Transverse colon (tissue), 4 donors: ENCODE data around the gene FNDC5. TPM values are rescaled to one million over a fixed set of nuclear protein-coding genes. Genes with fewer than 3 reads are reported as not detected.

Experiments used
- DNase-seq: peaks from one replicate; pipeline ENCODE4 v3.0.0-alpha.2; 2019
- H3K27ac ChIP-seq, 4 donors: fragments of 200-600 bp; sonication (generic); 2 replicates each; pipeline ENCODE4 v1.5.1; 2016 to 2018; ENCODE audit warnings: inconsistent platforms in 4 of 4
- H3K27me3 ChIP-seq: fragments of 200-600 bp; sonication (generic); 2 replicates; pipeline ENCODE4 v1.5.1; 2017; ENCODE audit warnings: inconsistent platforms
- H3K36me3 ChIP-seq, 4 donors: fragments of 200-600 bp; sonication (generic); 2 replicates each; pipeline ENCODE4 v1.5.1; 2017 to 2019; ENCODE audit warnings: inconsistent platforms in 4 of 4
- H3K4me1 ChIP-seq, 4 donors: fragments of 200-600 bp; sonication (generic); 2 replicates each; pipeline ENCODE4 v1.5.1; 2017 to 2020; ENCODE audit warnings: inconsistent platforms in 4 of 4
- H3K4me3 ChIP-seq, 4 donors: fragments of 200-600 bp; sonication (generic); 1 replicate in 1 of 4; 2 replicates in 3 of 4; pipeline versions ENCODE4 v1.5.1 to v1.6.1; 2017 to 2019; ENCODE audit warnings: inconsistent platforms in 4 of 4
- H3K9me3 ChIP-seq, 2 donors: fragments of 200-600 bp; sonication (generic); 2 replicates each; pipeline ENCODE4 v1.5.1; 2017 to 2019; ENCODE audit warnings: inconsistent platforms in 2 of 2
- CTCF ChIP-seq, 5 experiments: fragments of 200-600 bp in 3 of 5; fragments of 450-650 bp in 2 of 5; sonication (generic) in 3 of 5; IDR thresholded peaks; 1 replicate in 2 of 5; 2 replicates in 3 of 5; pipeline ENCODE4 v1.5.1; 2016 to 2017; ENCODE audit warnings: antibody characterized with exemption in 5 of 5, inconsistent platforms in 3 of 5, mild to moderate bottlenecking in 2 of 5, moderate library complexity in 1 of 5
- EP300 ChIP-seq: sonication (generic); formaldehyde crosslinking; IDR thresholded peaks from one replicate; pipeline ENCODE4 v1.6.1; 2017; ENCODE audit warnings: antibody characterized with exemption, low read depth
- POLR2A ChIP-seq: fragments of 450-650 bp; IDR thresholded peaks from one replicate; pipeline ENCODE4 v1.6.1; 2016; ENCODE audit warnings: antibody characterized with exemption, mild to moderate bottlenecking, moderate library complexity
- POLR2AphosphoS5 ChIP-seq, 3 donors: sonication (generic); formaldehyde crosslinking; IDR thresholded peaks; one replicate each; pipeline ENCODE4 v1.6.1; 2016; ENCODE audit warnings: antibody characterized with exemption in 3 of 3
- WGBS, 2 donors: methylation state at CpG; one replicate each; pipeline ENCODE4 v1.1.5; 2018; ENCODE audit warnings: low coverage in 1 of 2; 5-methylcytosine and 5-hydroxymethylcytosine counted together
- in situ Hi-C, 4 donors: fragments of 200-750 bp; cut with MboI; loops; one replicate each; pipeline versions ENCODE4 v1.15.0 to v1.15.1; 2017; ENCODE audit warnings: low sequenced_read_pairs in 3 of 4, low pct_ligation_motif_present in 1 of 4, low pct_unique_long_range_greater_than_20kb in 1 of 4
- intact Hi-C: fragments of 100-400 bp; cut with DNase I; formaldehyde crosslinking; loops from one replicate; pipeline ENCODE4 v1.15.1; 2023; ENCODE audit warnings: low total_unique reads
- total RNA-seq, 4 donors: library from RNA; depleted of rRNA; stranded (reverse); fragments of >200 nt; gene quantifications; one replicate each; pipeline ENCODE4 v1.1.0, GENCODE V29; 2016

Gene FNDC5
- total RNA-seq, 4 donors from 2014 or later, result 0.32 to 0.55 TPM; not detected in 2

GRCh38 chr1:32884032-32884372 is 13.3 kb upstream of the FNDC5 start:
- H3K36me3 ChIP-seq, result no peaks in the 10 kb centered on the region
- intact Hi-C loops (no loop called here), in situ Hi-C loops (no loop called here)
- peaks cover 0 to 12% (median 6%) of the 10 kb centered on the region in 4 donors for H3K4me1 ChIP-seq
- TF ChIP-seq POLR2AphosphoS5 (IDR thresholded peaks at IDR 0.05) (no peak), CTCF (IDR thresholded peaks at IDR 0.05) (no peak), EP300 (no peak), POLR2A (no peak)
- H3K27me3 ChIP-seq, result peaks cover 53% of the 10 kb centered on the region
- no peak overlapping the region for H3K4me3 ChIP-seq
- no peak for DNase-seq
- H3K9me3 ChIP-seq, result no peaks in the 10 kb centered on the region
- 57% methylated on average over 4 of the region's 4 CpGs; no CpG with 5 or more reads in 1 of the 2 donors for WGBS, 2 donors
- H3K27ac ChIP-seq, result no peak overlapping the region

DNA sequence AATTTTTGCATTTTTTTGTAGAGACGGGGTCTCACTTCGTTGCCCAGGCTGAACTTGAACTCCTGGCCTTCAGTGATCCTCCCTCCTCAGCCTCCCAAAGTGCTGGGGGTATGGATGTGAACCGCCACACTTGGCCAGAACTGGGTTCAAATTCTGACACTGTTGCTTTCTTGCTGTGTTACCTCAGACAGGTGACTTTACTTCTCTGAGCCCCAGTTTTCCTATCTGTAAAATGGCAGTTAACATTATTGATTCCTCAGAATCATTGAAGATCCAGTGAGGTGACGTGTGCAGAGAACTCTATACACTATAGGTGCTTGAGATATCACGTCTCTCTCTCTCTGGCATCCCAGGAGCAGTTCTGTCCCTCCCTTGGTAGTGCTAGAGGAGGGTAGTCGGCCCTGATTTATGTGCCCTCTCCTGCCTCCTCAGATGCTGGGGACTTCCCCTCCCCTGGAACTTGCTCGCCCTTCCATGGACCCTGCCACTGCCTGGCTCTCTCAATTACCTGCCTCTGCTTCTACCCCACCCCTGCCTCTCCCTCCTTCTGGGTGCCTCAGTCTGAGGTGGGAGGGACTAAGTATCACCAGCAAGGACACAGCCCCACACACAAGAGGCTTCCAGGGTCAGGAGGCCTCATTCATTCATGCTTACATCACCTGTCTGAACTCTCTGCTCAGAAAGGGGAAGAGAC is 12.8 kb upstream of the FNDC5 start:
- no peaks in the 10 kb centered on the region for H3K9me3 ChIP-seq
- in situ Hi-C loops, result no loop called here
- peaks cover 53% of the 10 kb centered on the region for H3K27me3 ChIP-seq
- H3K4me1 ChIP-seq, result peaks cover 0 to 12% (median 6%) of the 10 kb centered on the region in 4 donors
- 68 to 96% methylated on average over 3 to 7 of the region's 7 CpGs for WGBS, 2 donors
- H3K27ac ChIP-seq, result no peak overlapping the region
- intact Hi-C loops, result no loop called here
- no peak for TF ChIP-seq CTCF (IDR thresholded peaks at IDR 0.05)
- TF ChIP-seq POLR2AphosphoS5 (IDR thresholded peaks at IDR 0.05), result no peak
- no peak for TF ChIP-seq EP300
- TF ChIP-seq POLR2A, result no peak
- no peak for DNase-seq
- no peak overlapping the region for H3K4me3 ChIP-seq
- no peaks in the 10 kb centered on the region for H3K36me3 ChIP-seq

DNA sequence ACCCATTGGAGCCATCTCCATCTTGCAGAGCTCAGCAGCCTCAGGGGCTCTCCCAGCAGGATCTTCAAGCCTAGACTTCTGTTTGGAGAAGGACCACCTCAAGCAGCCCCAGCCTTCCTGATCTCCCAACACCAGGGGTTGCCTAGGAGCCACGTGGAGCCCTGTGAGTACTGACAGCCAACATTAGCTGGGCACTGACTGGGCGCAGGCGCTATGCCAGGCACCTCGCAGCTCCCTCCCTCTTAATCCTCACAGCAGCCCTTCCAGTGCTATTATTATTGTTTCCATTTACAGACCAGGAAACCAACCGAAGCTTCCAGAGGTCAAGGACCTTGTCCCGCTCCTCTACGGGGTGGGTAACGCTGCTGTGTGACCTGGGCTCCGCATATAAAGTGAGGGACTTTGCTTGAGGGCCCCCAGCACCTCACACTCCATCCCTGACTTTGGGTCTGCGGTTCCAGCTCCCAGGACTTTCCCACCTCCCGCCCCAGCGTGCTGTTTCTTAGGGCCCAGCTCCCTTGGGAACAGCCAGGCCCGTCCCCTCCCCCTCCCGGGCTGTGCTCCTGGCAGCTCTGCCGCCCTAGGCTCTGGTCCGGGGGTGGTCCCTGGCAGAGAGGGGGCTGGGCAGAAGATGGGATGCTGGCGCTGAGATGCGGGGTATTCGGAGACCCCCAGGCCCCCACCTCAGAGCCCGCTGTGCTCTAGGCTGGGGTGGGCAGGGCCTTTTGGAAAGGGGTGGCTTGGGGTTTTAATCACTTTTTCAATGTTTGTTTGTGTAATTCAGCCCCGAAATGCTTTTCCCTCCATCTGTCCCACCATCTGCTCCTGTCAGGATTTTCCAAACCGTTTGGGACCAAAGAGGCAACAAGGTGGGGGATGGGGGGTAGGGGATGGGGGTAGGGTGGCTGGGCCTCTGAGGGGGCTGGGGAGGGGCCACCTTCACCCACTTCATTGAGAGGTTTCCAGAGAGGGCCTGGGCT is 11.4 kb upstream of the FNDC5 start:
- H3K4me1 ChIP-seq, result peaks cover 0 to 12% (median 8%) of the 10 kb centered on the region in 4 donors
- H3K4me3 ChIP-seq, result no peak overlapping the region
- TF ChIP-seq CTCF (IDR thresholded peaks at IDR 0.05) (no peak), POLR2AphosphoS5 (IDR thresholded peaks at IDR 0.05) (no peak), EP300 (no peak), POLR2A (no peak)
- in situ Hi-C loops (no loop called here), intact Hi-C loops (no loop called here)
- no peaks in the 10 kb centered on the region for H3K36me3 ChIP-seq
- 27 to 54% methylated on average over 2 to 21 of the region's 22 CpGs for WGBS, 2 donors
- no peaks in the 10 kb centered on the region for H3K9me3 ChIP-seq
- peaks cover 41% of the 10 kb centered on the region for H3K27me3 ChIP-seq
- H3K27ac ChIP-seq, result no peak overlapping the region
- no peak for DNase-seq

DNA sequence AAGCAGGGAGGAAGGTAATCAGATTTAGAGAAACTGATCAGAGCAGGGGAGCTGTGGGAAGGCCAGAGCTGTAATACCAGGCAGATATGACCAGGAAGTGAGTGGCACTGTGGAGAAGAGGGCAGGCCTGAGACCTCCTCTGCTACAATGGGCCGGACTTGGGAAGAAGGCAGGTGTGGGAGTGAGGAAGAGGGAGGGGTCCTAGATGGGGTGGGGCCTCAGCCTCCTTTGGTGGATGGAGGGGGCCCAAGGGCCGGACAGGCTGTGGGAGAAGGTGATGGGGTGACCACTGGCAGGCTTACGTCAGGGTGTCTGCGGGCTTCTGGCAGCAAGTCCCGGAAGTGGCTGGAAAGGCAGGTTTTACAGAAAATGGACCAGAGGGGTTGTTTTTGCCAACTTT is 10.6 kb upstream of the FNDC5 start:
- no peaks in the 10 kb centered on the region for H3K9me3 ChIP-seq
- 56 to 79% methylated on average over 2 to 5 of the region's 5 CpGs for WGBS, 2 donors
- peaks cover 0 to 9% (median 5%) of the 10 kb centered on the region in 4 donors for H3K4me1 ChIP-seq
- no peak overlapping the region for H3K4me3 ChIP-seq
- DNase-seq, result no peak
- TF ChIP-seq POLR2A (no peak), CTCF (IDR thresholded peaks at IDR 0.05) (no peak), EP300 (no peak), POLR2AphosphoS5 (IDR thresholded peaks at IDR 0.05) (no peak)
- in situ Hi-C loops, result no loop called here
- intact Hi-C loops, result no loop called here
- H3K27me3 ChIP-seq, result peaks cover 32% of the 10 kb centered on the region
- H3K27ac ChIP-seq, result no peak overlapping the region
- H3K36me3 ChIP-seq, result no peaks in the 10 kb centered on the region
